Stimulated activated CD8-positive, alpha-beta memory T cell treated with anti-CD3 and anti-CD28 coated beads, Interleukin-4, amount 100 ng/mL, for 1 hour (primary cell): ENCODE data around the gene VPS35.
"Not testable (repeated sequence)": the region's sequence is repeated elsewhere in the genome, so short reads cannot be mapped to it uniquely, and the experiment has no call there.

Experiments
- DNase-seq, 2 donors: peaks; one replicate each; pipeline ENCODE4 v3.0.0-alpha.2; 2020; ENCODE audit warnings: low read depth in 2 of 2, low spot score in 1 of 2

VPS35 gene

DNA sequence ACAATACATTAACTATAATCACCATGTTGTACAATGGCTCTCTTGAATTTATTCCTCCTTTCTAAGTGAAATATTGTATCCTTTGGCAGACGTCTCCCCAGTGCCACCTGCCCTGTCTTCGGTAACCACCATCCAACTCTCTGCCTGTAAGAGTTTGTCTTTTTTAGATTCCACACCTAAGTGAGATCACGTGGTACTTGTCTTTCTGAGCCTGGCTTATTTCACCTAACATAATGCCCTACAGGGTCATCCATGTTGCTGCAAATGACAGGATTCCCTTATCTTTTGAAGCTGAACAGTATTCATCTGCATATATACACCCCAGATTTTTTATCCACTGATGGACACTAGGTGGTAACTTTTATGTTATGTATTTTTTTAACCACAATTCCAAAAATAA lies 24.7 kb upstream of the VPS35 start:
- DNase-seq = no peak

DNA sequence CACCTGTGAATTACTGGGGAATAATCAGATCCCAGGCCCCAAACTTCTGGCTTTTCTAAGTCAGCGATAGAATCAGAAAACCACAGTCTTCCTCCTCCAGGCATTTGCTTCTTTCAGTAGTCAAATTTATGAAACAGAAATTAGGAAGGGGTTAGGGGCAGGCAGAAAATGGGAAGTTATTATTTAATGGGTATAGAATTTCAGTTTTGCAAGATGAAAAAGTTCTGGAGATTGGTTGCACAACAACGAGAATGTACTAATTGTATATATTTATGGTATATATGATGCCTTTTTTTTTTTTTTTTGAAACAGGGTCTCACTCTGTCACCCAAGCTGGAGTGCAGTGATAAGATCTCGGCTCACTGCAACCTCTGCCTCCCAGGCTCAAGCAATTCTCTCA lies 23.9 kb upstream of the VPS35 start:
- DNase-seq = no peak

DNA sequence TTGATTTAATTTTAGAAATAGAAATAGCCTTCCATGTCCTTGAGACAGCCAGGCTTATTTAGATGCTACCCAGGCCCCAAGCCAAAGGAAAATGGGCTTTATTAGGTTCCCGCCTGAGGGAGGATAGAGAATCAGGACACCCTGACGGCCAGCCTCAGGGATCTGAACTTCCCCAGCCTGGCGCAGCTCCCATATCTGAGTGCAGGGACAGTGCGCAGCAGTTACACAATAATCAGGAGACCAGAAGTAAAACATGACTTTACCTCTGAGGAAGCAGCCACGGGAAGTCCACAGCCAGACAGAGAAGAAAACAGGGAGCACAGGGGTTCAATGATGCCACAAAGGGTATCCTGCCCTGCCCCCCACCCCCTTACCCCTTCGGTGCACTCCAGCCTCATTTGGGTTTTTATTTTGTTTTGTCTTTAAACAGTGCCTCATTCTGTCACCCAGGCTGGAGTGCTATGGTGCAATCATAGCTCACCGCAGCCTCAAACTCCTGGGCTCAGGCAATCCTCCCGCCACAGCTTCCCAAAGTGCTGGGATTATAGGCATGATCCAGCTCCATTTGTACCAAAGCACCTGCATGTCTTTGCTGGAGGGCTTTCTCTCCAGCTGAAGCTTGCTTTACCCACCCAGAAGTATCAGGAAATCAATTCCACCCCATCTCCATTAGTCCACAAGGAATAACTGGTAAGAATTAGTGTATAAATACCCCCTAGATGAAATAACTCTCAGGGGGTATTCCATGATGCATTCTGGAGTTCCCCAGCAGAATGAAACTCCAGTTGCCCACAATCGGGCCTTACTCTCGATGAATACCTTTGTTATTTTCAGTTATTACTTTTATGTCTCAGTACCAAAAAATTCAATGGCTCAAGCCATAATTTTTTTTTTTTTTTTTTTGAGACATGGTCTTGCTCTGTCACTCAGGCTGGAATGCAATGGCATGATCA lies 22.4 kb upstream of the VPS35 start:
- DNase-seq = no peak

DNA sequence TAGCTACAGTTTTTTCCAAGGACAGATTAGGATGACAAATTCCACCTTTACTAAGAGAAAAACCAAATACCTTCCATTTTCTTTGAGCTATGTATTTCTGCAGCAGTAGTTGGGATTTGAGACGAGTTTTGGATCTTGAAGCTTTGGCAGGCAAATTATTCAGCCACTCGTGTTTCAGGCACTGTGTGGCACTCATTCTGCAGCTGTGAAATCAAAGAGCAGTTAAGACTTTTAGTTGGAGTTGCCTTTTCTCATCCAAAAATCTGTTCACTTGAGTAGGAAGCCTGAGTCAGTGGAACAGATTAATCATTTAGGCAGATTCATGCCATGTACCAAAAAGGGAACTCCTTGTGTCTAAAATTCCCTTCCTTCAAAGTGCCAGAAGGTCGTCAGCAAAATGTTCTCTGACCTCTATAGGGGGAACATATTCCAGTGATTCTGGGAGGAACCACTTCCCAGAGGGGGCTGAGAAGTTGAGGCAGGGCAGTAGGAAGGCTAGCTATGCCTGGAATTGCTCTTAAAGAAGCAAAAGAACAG lies 20.6 kb upstream of the VPS35 start:
- DNase-seq = no peak

DNA sequence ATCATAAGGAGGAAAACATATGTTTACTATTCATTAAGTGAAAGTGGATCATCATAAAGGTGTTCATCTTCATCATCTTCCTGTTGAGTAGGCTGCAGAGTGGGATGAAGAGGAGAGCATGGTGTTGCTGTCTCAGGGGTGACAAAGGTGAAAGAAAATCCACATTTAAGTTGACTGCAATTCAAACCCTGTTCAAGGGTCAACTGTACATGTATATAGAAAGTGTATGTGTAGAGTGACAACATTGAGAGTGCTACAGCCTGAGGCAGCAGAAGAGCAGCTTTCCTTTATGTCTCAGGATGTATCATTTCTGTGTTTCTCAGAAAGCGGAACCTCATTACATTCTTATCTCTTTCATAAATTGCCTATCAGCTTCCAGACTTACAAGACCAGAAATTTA lies 17.7 kb upstream of the VPS35 start:
- no peak for DNase-seq

DNA sequence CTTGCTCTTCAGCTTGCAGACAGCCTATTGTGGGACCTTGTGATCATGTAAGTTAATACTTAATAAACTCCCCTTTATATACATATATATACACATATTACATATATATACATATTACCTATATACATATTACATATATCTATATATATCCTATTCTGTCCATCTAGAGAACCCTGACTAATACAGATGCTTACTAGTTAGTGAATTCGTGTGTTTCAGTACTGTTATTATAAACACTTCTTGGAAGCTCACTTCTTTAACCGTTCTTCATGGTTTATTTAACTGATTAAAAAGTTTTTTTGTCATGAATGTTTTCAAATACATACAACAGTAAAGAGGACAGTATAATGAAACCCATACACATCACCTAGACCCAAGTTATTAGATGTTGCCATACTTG lies 13.1 kb upstream of the VPS35 start:
- DNase-seq = no peak

DNA sequence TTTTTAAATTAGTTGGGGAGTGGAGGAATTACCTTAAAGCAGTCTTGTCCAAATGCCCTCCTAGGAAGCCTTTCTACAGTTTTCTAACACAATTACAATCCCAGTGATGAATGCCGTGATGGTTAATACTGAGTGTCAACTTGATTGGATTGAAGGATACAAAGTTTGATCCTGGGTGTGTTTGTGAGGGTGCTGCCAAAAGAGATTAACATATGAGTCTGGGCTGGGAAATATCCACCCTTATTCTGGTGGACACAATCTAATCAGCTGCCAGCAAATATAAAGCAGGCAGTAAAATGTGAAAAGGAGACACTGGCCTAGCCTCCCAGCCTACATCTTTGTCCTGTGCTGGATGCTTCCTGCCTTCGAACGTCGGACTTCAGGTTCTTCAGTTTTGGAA lies 12.6 kb upstream of the VPS35 start:
- DNase-seq = no peak

DNA sequence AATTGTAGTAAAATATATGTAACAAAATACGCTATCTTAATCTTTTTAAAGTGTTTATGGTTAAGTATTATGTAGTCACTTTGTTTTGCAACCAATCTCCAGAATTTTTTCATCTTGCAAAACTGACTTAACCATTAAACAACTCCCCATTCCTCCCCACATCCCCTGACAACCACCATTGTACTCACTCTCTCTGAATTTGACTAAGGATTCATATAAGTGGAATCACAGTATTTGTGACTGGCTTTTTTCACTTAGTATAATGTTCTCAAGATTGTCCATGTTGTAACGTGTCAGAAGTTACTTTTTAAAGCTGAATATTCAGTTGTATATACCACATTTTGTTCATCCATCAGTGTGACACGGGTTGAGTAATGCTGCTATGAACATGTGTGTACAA lies 11.1 kb upstream of the VPS35 start:
- no peak for DNase-seq

DNA sequence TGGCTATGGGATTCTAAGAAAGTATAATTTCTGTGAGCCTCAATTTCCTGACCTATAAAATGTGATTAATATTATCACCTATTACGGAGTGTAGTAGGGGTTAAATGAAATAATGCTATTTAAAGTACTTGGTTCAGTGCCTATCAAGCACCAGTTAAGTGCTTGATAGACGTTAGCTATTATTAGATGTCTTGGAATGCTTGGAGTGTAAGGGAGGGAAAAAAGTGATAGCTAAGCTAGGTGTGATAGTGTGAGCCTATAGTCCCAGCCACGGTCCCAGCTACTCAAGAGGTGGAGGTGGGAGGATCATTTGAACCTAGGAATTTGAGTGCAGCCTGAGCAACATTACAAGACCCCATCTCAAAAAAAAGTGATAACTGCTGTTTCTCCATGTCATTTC lies 8.0 kb upstream of the VPS35 start:
- DNase-seq = no peak

DNA sequence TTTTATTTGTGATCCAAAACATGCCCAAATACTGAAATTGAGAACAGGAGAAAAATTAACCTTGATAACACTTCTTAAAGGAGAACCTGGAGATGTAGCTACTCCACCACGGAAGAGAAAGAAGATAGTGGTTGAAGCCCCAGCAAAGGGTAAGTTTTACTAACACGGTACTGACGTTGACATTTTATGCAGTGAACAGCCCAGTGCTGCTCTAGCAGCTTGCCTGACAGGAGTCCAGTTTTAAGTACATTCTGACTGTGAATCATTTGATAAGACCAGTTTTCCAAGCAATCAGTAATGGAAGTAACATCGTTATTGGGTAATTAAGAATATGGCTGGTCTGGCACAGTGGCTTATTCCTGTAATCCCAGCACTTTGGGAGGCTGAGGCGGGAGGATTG lies 7.0 kb upstream of the VPS35 start:
- no peak for DNase-seq

DNA sequence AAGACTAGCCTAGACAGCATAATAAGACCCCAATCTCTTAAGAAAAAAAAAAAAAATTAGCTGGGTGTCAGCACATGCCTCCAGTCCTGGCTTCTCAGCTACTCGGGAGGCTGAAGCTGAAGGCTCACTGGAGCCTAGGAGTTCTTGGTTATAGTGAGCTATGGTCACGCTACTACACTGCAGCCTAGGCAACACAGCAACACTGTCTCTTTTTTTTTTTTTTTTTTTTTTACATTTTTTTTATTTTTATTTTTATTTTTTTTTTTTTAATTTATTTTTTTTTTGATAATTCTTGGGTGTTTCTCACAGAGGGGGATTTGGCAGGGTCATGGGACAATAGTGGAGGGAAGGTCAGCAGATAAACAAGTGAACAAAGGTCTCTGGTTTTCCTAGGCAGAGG lies 4.6 kb upstream of the VPS35 start:
- no peak for DNase-seq

DNA sequence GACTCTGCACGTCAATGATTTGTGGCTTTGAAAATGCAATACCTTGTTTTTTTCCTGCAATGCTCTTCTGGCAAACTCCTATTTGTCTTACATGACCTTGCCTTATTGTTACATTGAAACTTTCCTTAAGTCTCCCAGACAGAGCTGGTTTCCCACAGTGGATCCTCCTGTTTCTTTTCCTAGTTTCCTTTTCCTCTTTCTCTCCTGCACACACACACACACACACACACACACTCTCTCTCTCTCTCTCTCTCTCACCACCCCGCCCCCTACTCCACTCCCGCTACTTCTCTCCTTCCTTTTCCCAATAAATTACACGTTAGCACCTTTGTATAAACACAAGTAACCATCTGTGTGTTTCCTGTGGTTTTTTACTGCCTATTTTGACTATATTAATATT lies 2.7 kb upstream of the VPS35 start:
- DNase-seq = no peak

DNA sequence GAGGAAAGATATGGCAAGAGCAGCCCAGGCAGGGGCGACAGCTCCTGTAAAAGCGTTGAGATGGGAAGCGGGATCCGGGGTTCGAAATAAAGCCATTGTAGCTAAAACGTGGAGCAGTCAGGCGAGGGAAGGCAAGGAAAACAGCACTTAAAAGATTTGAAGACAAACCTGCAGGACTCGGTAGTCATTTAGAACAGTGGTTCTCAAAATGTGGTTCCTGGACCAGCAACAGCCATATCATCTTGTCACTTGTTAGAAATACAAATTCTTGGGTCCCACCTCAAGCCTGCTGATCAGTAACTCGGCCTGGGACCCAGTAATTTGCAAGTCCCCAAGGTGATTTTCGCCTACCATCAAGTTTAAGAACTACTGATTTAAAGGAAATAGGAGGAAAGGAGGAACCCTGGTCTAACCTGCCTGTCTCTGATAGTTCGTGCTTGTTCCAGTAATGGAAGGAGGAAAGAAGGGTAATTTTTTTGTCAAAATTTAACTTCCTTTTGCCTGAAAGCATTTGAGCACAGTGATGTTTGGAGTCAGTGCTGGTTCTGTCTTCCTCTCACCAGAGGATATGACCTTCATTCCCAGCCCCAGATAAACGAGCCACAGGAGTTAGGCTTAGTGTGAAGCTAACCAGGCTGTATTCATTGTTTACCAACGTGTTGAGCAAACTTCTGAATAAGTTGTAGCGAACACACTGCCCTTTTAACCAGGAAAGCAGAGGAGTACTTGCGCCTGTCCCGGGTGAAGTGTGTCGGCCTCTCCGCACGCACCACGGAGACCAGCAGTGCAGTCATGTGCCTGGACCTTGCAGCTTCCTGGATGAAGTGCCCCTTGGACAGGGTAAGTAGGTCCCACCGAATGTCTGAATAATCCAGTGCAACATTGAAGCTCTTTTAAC lies 1.6 kb upstream of the VPS35 start:
- DNase-seq = no peak

DNA sequence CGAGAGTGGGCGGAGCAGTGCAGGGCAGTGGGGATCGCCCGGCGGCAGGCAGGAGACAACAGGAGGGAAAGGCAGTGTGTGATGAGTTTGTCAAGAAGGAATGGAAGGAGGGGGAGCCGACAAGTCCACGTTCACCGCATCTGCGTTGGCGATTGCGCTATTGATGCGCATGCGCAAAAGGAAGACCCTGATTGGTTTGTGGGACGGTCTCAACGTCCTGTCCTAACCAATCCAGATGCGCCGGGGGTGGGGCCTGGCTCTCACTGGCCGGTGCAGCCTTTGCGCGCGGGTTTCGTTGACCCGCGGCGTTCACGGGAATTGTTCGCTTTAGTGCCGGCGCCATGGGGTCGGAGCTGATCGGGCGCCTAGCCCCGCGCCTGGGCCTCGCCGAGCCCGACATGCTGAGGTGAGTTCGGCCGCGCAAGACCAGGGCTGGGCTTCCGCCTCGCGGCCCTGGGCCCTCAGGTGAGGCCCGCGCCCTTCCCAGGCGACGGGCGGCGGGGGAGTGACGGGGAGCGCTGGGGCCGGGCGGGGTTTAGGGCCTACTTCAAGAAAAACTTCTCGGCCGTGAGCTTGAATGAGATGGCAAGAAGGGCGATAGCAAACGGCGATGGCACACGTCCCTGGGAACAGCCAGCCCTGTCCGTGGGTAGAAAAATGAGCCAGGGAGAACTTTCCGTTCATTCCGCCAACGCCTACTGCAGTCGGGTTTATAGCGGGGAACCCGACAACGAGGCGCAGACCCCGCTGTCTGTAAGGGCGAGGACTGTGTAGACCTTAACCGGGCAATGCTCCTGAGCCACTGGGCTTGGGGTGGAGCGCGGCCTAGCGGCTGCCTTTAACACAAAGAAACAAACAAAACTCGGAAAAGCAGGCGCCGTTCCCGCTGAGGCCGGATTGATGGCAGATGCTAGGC lies 645 bp upstream of the VPS35 start, which contains the start of gene ORC6:
Gene ORC6, plus strand, starts transcription at position 295 of the 916 bp plus-strand sequence. Its CDS starts 47 bp downstream, at position 342.
- peak; percentile 95 to 96 for DNase-seq

DNA sequence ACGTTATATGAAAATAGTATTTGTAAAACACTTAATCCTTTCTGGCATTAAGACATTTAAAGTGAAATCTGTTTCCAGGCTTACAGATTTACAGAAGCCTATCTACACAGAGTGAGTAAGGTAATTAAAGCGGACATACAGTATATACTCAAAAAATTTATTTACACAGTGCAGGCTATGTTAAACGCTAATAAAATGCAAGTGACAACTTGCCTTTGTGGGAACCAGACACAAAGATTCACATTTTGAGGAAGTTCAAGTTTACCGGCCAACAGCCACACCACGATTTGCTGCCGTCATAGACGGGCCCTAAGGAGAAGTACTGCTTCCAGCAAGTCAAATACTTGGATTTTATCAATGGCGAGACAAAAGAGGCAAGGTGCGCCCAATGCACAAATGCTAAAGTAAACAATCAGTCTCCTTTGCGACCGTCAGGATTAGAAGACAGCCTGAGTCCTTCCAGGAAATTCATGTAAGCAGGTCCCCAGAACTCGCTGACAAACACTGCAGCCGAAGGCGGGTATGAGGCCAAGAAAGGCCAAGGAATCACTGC lies 801 bp downstream of the VPS35 start:
- DNase-seq = no peak

DNA sequence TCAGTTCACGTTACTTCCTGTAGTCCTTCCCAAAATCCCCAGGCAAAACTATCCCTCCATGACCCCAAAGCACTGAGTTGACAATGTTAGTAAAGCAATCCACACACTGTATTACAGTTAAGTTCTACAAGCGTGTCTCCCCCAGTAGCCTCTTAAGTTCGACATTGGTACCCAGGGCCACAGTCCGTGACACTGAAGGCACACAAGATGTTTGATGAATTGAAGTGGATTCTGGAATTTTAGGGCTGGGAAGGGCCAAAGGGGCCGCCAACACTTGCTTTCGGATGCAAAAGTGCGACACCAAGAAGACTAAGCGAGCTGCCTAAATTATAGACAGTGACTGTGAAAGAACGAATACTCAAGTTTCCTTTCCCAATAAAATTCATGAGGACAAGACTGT lies 1.5 kb downstream of the VPS35 start:
- no peak for DNase-seq

DNA sequence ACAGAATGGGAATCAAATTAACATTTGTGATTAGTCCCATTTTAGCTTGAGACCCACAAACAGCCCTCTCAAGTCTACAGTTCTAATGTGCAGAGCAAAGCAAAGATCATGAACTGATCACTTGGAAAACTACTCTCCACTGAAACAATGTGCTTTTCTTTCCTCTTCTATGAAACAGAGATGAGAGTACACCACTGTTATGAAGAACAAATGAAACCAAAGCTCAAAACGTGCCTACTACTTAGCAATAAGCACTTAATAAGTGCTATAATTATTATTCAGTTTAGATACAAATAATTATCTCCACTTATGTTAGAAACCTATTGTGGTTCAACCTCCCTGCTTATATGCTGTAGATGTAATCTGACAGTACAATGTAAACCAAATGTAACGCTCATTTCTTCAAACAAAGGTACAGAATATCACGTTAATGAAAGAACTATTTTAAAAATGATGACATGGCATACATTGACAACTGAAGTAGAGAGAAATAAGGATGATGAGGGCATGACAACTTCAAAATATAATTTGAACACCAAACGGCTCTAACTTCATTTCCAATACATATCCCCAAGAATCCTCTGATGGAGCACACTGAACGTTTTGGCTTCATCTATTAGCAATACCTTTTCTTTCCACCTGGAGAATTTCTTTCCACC lies 2.0 kb downstream of the VPS35 start:
- DNase-seq = no peak

DNA sequence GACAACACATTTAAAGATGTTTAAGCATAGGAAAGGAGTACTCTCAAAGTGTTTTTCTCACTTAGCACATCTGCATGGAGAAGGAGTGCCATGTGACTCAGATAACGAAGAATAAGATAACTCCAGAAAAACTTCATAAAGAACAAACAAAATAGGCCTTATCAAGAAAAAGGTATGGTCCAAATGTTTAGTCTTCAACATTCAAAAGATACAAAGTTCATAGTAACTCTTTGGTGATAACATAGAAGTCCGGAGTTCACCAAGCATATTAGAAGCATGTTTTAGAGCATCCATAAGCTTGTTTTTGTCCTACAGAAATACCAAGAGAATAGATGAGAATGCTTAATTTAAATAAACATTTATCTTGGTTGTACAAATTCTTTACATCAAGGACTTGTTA lies 7.1 kb downstream of the VPS35 start:
- not testable (repeated sequence) for DNase-seq

DNA sequence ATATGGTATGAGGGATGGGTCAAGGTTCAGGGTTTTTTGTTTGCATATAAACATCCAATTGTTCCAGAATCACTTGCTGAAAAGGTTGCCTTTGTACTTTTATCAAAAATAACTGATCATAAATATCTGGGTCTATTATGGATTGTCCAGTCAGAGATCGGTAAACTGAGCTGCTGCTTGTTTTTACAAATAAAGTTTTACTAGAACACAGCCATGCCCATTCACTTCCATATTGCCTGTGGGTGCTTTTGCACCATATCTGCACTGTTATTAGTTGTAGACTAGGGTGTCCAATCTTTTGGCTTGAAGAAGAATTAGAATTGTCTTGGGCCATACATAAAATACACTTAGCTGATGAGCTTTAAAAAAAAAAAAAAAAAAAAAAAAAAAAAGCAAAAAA lies 11.0 kb downstream of the VPS35 start:
- not testable (repeated sequence) for DNase-seq
